Natural killer cell (primary cell): ENCODE data around the gene MYH10. TPM values are rescaled to one million over a fixed set of nuclear protein-coding genes. Genes with fewer than 3 reads are reported as not detected.

Source experiments
- ATAC-seq, 3 donors: fragments of 150-1000 bp in 2 of 3; fragments of 200-7000 bp in 1 of 3; cut with Tn5 transposase; 1 replicate in 1 of 3; 2 replicates in 2 of 3; pipeline ENCODE4 v1.10.0; 2021; ENCODE audit warnings: mild to moderate bottlenecking in 2 of 3, moderate library complexity in 2 of 3
- DNase-seq, 2 donors: peaks; one replicate each; pipeline versions ENCODE4 v3.0.0 to v3.0.0-alpha.2; 2013 to 2021; ENCODE audit warnings: mixed read lengths in 1 of 2
- H3K27ac ChIP-seq: one replicate; pipeline ENCODE4 v1.5.1; 2013; ENCODE audit warnings: mild to moderate bottlenecking, low read length
- H3K27me3 ChIP-seq: one replicate; pipeline ENCODE4 v1.6.1; 2013; ENCODE audit warnings: low read length; ENCODE audit not compliant: control insufficient read depth, insufficient read depth
- H3K36me3 ChIP-seq: one replicate; pipeline ENCODE4 v1.6.1; 2013; ENCODE audit warnings: low read length; ENCODE audit not compliant: control insufficient read depth, insufficient read depth
- H3K4me1 ChIP-seq: one replicate; pipeline ENCODE4 v1.6.1; 2013; ENCODE audit warnings: low read length; ENCODE audit not compliant: control insufficient read depth, insufficient read depth
- H3K4me3 ChIP-seq: one replicate; pipeline ENCODE4 v1.5.1; 2013; ENCODE audit warnings: low read length
- H3K9me3 ChIP-seq: one replicate; pipeline ENCODE4 v1.6.1; 2013; ENCODE audit warnings: low read length; ENCODE audit not compliant: control insufficient read depth, insufficient read depth
- H3K27ac Mint-ChIP-seq, 2 donors: one replicate each; pipeline ENCODE4 v1.8.0; 2022; ENCODE audit warnings: mild to moderate bottlenecking in 2 of 2, mixed read lengths in 2 of 2, moderate library complexity in 1 of 2
- H3K27me3 Mint-ChIP-seq, 2 donors: one replicate each; pipeline ENCODE4 v1.8.0; 2022; ENCODE audit warnings: low read depth in 2 of 2, mixed read lengths in 2 of 2
- H3K36me3 Mint-ChIP-seq: one replicate; pipeline ENCODE4 v1.8.0; 2022; ENCODE audit warnings: mixed read lengths
- H3K4me1 Mint-ChIP-seq, 2 donors: one replicate each; pipeline ENCODE4 v1.8.0; 2022; ENCODE audit warnings: mixed read lengths in 2 of 2
- H3K4me3 Mint-ChIP-seq: one replicate; pipeline ENCODE4 v1.8.0; 2022; ENCODE audit warnings: mild to moderate bottlenecking, moderate library complexity, mixed read lengths
- H3K9me3 Mint-ChIP-seq, 2 donors: one replicate each; pipeline ENCODE4 v1.8.0; 2022; ENCODE audit warnings: mixed read lengths in 2 of 2
- CTCF ChIP-seq: fragments of 200-600 bp; IDR thresholded peaks from one replicate; pipeline ENCODE4 v1.8.0; 2022; ENCODE audit warnings: antibody characterized with exemption
- WGBS: methylation state at CpG from one replicate; pipeline ENCODE4 v1.1.7; 2013; ENCODE audit warnings: missing lambda C conversion rate; ENCODE audit not compliant: insufficient coverage; 5-methylcytosine and 5-hydroxymethylcytosine counted together
- intact Hi-C: fragments of 100-400 bp; cut with micrococcal nuclease; formaldehyde crosslinking; loops from one replicate; pipeline ENCODE4 v1.14.2; 2022
- total RNA-seq, 4 donors: library from RNA; stranded (reverse); fragments of 120-200 nt in 1 of 4; gene quantifications; one replicate each; pipeline versions ENCODE4 v1.2.3 to v1.2.4, GENCODE V29; 2013 to 2022

The MYH10 gene
- 1 to 10 TPM in 2 of 3 donors, under 1 TPM in 1; 0.28 to 1.5 (median 1.0) TPM for total RNA-seq
- 0.16 TPM for total RNA-seq (2013)

- TF ChIP-seq CTCF, result no peak
- Histone ChIP-seq H3K4me3 (peak within 1 kb of the TSS; percentile 33), H3K9me3 (no peaks in the 10 kb centered on the region), H3K27me3 (peaks cover 36% of the 10 kb centered on the region), H3K36me3 (no peaks in the 10 kb centered on the region), H3K27ac (no peak within 1 kb of the TSS), H3K4me1 (peaks cover 20% of the 10 kb centered on the region)
- peak within 1 kb of the TSS in 1 of 2 donors; percentile 67 for H3K27ac Mint-ChIP-seq
- DNase-seq (no peak), ATAC-seq (peak in 1 of 3 donors; percentile 42)
- peaks cover 37 to 46% of the 10 kb centered on the region in 2 donors for H3K27me3 Mint-ChIP-seq
- H3K9me3 Mint-ChIP-seq, result no peaks in the 10 kb centered on the region
- peaks cover 0 to 17% of the 10 kb centered on the region in 2 donors for H3K4me1 Mint-ChIP-seq
- 1% methylated on average over 33 of the region's 33 CpGs for WGBS
- intact Hi-C loops, result no loop called here
- H3K4me3 Mint-ChIP-seq, result peak within 1 kb of the TSS; percentile 91
- no peaks in the 10 kb centered on the region for H3K36me3 Mint-ChIP-seq
These were observed at the start of gene MYH10 for GRCh38 chr17:8630227-8630801. TSS of gene MYH10 (minus strand) at chr17:8630725. CDS start at chr17:8623246, 7,479 bp downstream.

- Histone ChIP-seq H3K4me1 (no peaks in the 10 kb centered on the region), H3K9me3 (no peaks in the 10 kb centered on the region), H3K4me3 (no peak overlapping the region), H3K36me3 (no peaks in the 10 kb centered on the region), H3K27me3 (no peaks in the 10 kb centered on the region), H3K27ac (no peak overlapping the region)
- Mint-ChIP-seq H3K36me3 (no peaks in the 10 kb centered on the region), H3K27me3 (peaks cover 15 to 18% of the 10 kb centered on the region in 2 donors), H3K4me3 (no peak overlapping the region), H3K27ac (no peak overlapping the region), H3K9me3 (no peaks in the 10 kb centered on the region), H3K4me1 (no peaks in the 10 kb centered on the region)
- intact Hi-C loops, result no loop called here
- ATAC-seq (no peak), DNase-seq (no peak)
- 93% methylated on average over 3 of the region's 3 CpGs for WGBS
- no peak for TF ChIP-seq CTCF
These were observed 48.6 kb upstream of the MYH10 start for GRCh38 chr17:8679126-8679525.

GRCh38 chr17:8675306-8675705, 44.8 kb upstream of the MYH10 start:
- Mint-ChIP-seq H3K36me3 (no peaks in the 10 kb centered on the region), H3K27me3 (peaks cover 14 to 18% of the 10 kb centered on the region in 2 donors), H3K27ac (no peak overlapping the region), H3K4me1 (no peaks in the 10 kb centered on the region), H3K9me3 (no peaks in the 10 kb centered on the region), H3K4me3 (no peak overlapping the region)
- no peak for ATAC-seq
- Histone ChIP-seq H3K36me3 (no peaks in the 10 kb centered on the region), H3K9me3 (no peaks in the 10 kb centered on the region), H3K4me1 (no peaks in the 10 kb centered on the region), H3K27ac (no peak overlapping the region), H3K27me3 (no peaks in the 10 kb centered on the region), H3K4me3 (no peak overlapping the region)
- intact Hi-C loops, result no loop called here
- WGBS, result 93% methylated on average over 6 of the region's 8 CpGs
- no peak for TF ChIP-seq CTCF
- no peak for DNase-seq
